NT2/D1 (cell line): Measurements from ENCODE around the gene NTM.

Experiments
- SUZ12 ChIP-seq: IDR thresholded peaks from 2 replicates; pipeline ENCODE4 v1.6.1; 2011; ENCODE audit not compliant: insufficient read length, insufficient read depth; ENCODE audit errors: extremely low read depth
- YY1 ChIP-seq: IDR thresholded peaks from 2 replicates; pipeline ENCODE4 v1.6.1; 2011; ENCODE audit not compliant: insufficient read length, insufficient read depth
- ZNF274 ChIP-seq: IDR thresholded peaks from 2 replicates; pipeline ENCODE4 v1.6.1; 2011; ENCODE audit warnings: mild to moderate bottlenecking, low read depth, low read length

- TF ChIP-seq YY1 (no peak), SUZ12 (no peak), ZNF274 (no peak)
Measured at GRCh38 chr11:131326829-131327228, 43.6 kb upstream of the NTM start.
